ENCODE results near the gene RYR3. TPM values are rescaled to one million over a fixed set of nuclear protein-coding genes. Genes with fewer than 3 reads are reported as not detected.

RYR3 gene
- total RNA-seq, 4 donors from 2014 or later = 3.7 to 7.2 (median 4.5) TPM

- intact Hi-C loops (cut with DNase I) = no loop called here
- DNase-seq (ENCODE audit: extremely low spot score) = no peak
- Histone ChIP-seq H3K4me3 (no peak overlapping the region), H3K27ac (replicated peaks in 1 of 4) (no peak overlapping the region), H3K9me3 (peaks cover 0 to 16% (median 2%) of the 10 kb centered on the region in 4 donors), H3K4me1 (no peaks in the 10 kb centered on the region), H3K36me3 (peaks cover 0 to 7% (median 0%) of the 10 kb centered on the region in 4 donors), H3K27me3 (no peaks in the 10 kb centered on the region)
- 82% methylated on average over 5 of the region's 5 CpGs for WGBS
- no peak for TF ChIP-seq CTCF (IDR thresholded peaks at IDR 0.05)
- TF ChIP-seq POLR2A (IDR thresholded peaks at IDR 0.05; ENCODE audit: low read depth) = no peak
- no peak for TF ChIP-seq EP300 (IDR thresholded peaks at IDR 0.05)
- TF ChIP-seq POLR2AphosphoS5 (IDR thresholded peaks at IDR 0.05) = no peak
These were observed 395.4 kb downstream of the RYR3 start for GRCh38 chr15:33706173-33706572.

- no peaks in the 10 kb centered on the region for H3K4me1 ChIP-seq
- no peak for DNase-seq (ENCODE audit: extremely low spot score)
- intact Hi-C loops (cut with DNase I) = no loop called here
These were observed 400.0 kb downstream of the RYR3 start for GRCh38 chr15:33710748-33711147.

GRCh38 chr15:33716025-33716424 lies 405.3 kb downstream of the RYR3 start:
- TF ChIP-seq EP300 (IDR thresholded peaks at IDR 0.05) = no peak
- no peak for TF ChIP-seq CTCF (IDR thresholded peaks at IDR 0.05)
- TF ChIP-seq POLR2AphosphoS5 (IDR thresholded peaks at IDR 0.05) = no peak
- TF ChIP-seq POLR2A (IDR thresholded peaks at IDR 0.05; ENCODE audit: low read depth) = no peak
- Histone ChIP-seq H3K27ac (replicated peaks in 1 of 4) (no peak overlapping the region), H3K9me3 (no peaks in the 10 kb centered on the region), H3K4me3 (no peak overlapping the region), H3K36me3 (peaks cover 0 to 5% (median 0%) of the 10 kb centered on the region in 4 donors), H3K27me3 (no peaks in the 10 kb centered on the region), H3K4me1 (no peaks in the 10 kb centered on the region)
- DNase-seq (ENCODE audit: extremely low spot score) = no peak
- 97% methylated on average over 5 of the region's 5 CpGs for WGBS
- intact Hi-C loops (cut with DNase I) = no loop called here

More at GRCh38 chr15:33710748-33711147, 400.0 kb downstream of the RYR3 start:
- Histone ChIP-seq H3K36me3 (peaks cover 0 to 7% (median 0%) of the 10 kb centered on the region in 4 donors), H3K4me3 (no peak overlapping the region), H3K9me3 (peaks cover 0 to 16% (median 2%) of the 10 kb centered on the region in 4 donors), H3K27ac (replicated peaks in 1 of 4) (no peak overlapping the region), H3K27me3 (no peaks in the 10 kb centered on the region)
- no peak for TF ChIP-seq EP300 (IDR thresholded peaks at IDR 0.05)
- TF ChIP-seq CTCF (IDR thresholded peaks at IDR 0.05) = no peak
- no peak for TF ChIP-seq POLR2A (IDR thresholded peaks at IDR 0.05; ENCODE audit: low read depth)
- TF ChIP-seq POLR2AphosphoS5 (IDR thresholded peaks at IDR 0.05) = no peak

GRCh38 chr15:33720952-33721351 lies 410.2 kb downstream of the RYR3 start:
- no peaks in the 10 kb centered on the region for H3K4me1 ChIP-seq
- H3K27ac ChIP-seq (replicated peaks in 1 of 4) = no peak overlapping the region
- DNase-seq (ENCODE audit: extremely low spot score) = no peak
- H3K4me3 ChIP-seq = no peak overlapping the region
- no peaks in the 10 kb centered on the region for H3K9me3 ChIP-seq
- no peak for TF ChIP-seq POLR2AphosphoS5 (IDR thresholded peaks at IDR 0.05)
- TF ChIP-seq CTCF (IDR thresholded peaks at IDR 0.05) = no peak
- TF ChIP-seq POLR2A (IDR thresholded peaks at IDR 0.05; ENCODE audit: low read depth) = no peak
- TF ChIP-seq EP300 (IDR thresholded peaks at IDR 0.05) = no peak
- intact Hi-C loops (cut with DNase I) = no loop called here
- peaks cover 0 to 12% (median 0%) of the 10 kb centered on the region in 4 donors for H3K36me3 ChIP-seq
- no peaks in the 10 kb centered on the region for H3K27me3 ChIP-seq
- 88% methylated on average over 5 of the region's 5 CpGs for WGBS

All from esophagus muscularis mucosa (tissue), 4 donors.